ENCODE results near the gene ADGRV1.
A peak's percentile ranks its signal among the peaks of the same experiment; 100 is the strongest.
"Not testable (repeated sequence)": the region's sequence is repeated elsewhere in the genome, so short reads cannot be mapped to it uniquely, and the experiment has no call there.

ADGRV1 gene

GRCh38 chr5:91011029-91011428, 452.4 kb downstream of the ADGRV1 start:
- H3K9ac ChIP-seq (ENCODE audit: low read length), result no peak overlapping the region
- no peak overlapping the region for H3K4me3 ChIP-seq (ENCODE audit: low read length)
- H3K36me3 ChIP-seq (ENCODE audit: control insufficient read depth, insufficient read depth, low read length, severe bottlenecking), result no peaks in the 10 kb centered on the region
- no peaks in the 10 kb centered on the region for H3K27me3 ChIP-seq (replicated peaks; ENCODE audit: control insufficient read depth, insufficient read depth, low read length)
- DNase-seq (ENCODE audit: low read depth), result peak; percentile 8
- peaks cover 20% of the 10 kb centered on the region for H3K9me3 ChIP-seq (ENCODE audit: control insufficient read depth, low read length)
- H3K4me1 ChIP-seq (ENCODE audit: control insufficient read depth, insufficient read depth, low read length), result no peaks in the 10 kb centered on the region

- not testable (repeated sequence) for H3K27me3 ChIP-seq (replicated peaks; ENCODE audit: control insufficient read depth, insufficient read depth, low read length); DNase-seq (ENCODE audit: low read depth)
- peaks cover 20% of the 10 kb centered on the region for H3K9me3 ChIP-seq (ENCODE audit: control insufficient read depth, low read length)
Measured at GRCh38 chr5:91012867-91013266, 454.3 kb downstream of the ADGRV1 start.

GRCh38 chr5:91016322-91016721, 457.7 kb downstream of the ADGRV1 start:
- Histone ChIP-seq H3K9ac (ENCODE audit: low read length) (no peak overlapping the region), H3K4me1 (ENCODE audit: control insufficient read depth, insufficient read depth, low read length) (peaks cover 37% of the 10 kb centered on the region), H3K27me3 (replicated peaks; ENCODE audit: control insufficient read depth, insufficient read depth, low read length) (no peaks in the 10 kb centered on the region), H3K36me3 (ENCODE audit: control insufficient read depth, insufficient read depth, low read length, severe bottlenecking) (no peaks in the 10 kb centered on the region), H3K9me3 (ENCODE audit: control insufficient read depth, low read length) (peaks cover 20% of the 10 kb centered on the region), H3K4me3 (ENCODE audit: low read length) (peak overlapping the region; percentile 60)
- DNase-seq (ENCODE audit: low read depth), result no peak

More at GRCh38 chr5:91012867-91013266, 454.3 kb downstream of the ADGRV1 start:
- not testable (repeated sequence) for H3K4me3 ChIP-seq (ENCODE audit: low read length); H3K9ac ChIP-seq (ENCODE audit: low read length); H3K36me3 ChIP-seq (ENCODE audit: control insufficient read depth, insufficient read depth, low read length, severe bottlenecking)
- H3K4me1 ChIP-seq (ENCODE audit: control insufficient read depth, insufficient read depth, low read length), result peaks cover 15% of the 10 kb centered on the region

- Histone ChIP-seq H3K4me3 (ENCODE audit: low read length) (peak overlapping the region; percentile 60), H3K9ac (ENCODE audit: low read length) (peak overlapping the region; percentile 58), H3K27me3 (replicated peaks; ENCODE audit: control insufficient read depth, insufficient read depth, low read length) (no peaks in the 10 kb centered on the region), H3K9me3 (ENCODE audit: control insufficient read depth, low read length) (peaks cover 20% of the 10 kb centered on the region), H3K4me1 (ENCODE audit: control insufficient read depth, insufficient read depth, low read length) (peaks cover 37% of the 10 kb centered on the region), H3K36me3 (ENCODE audit: control insufficient read depth, insufficient read depth, low read length, severe bottlenecking) (no peaks in the 10 kb centered on the region)
- peak; percentile 88 for DNase-seq (ENCODE audit: low read depth)
Measured at GRCh38 chr5:91016954-91017700, 458.5 kb downstream of the ADGRV1 start.

- Histone ChIP-seq H3K36me3 (ENCODE audit: control insufficient read depth, insufficient read depth, low read length, severe bottlenecking) (no peaks in the 10 kb centered on the region), H3K4me3 (ENCODE audit: low read length) (peak overlapping the region; percentile 60), H3K27me3 (replicated peaks; ENCODE audit: control insufficient read depth, insufficient read depth, low read length) (no peaks in the 10 kb centered on the region), H3K9ac (ENCODE audit: low read length) (peak overlapping the region; percentile 58), H3K4me1 (ENCODE audit: control insufficient read depth, insufficient read depth, low read length) (peaks cover 46% of the 10 kb centered on the region), H3K9me3 (ENCODE audit: control insufficient read depth, low read length) (peaks cover 17% of the 10 kb centered on the region)
- peak; percentile 47 for DNase-seq (ENCODE audit: low read depth)
Measured at GRCh38 chr5:91018200-91018599, 459.6 kb downstream of the ADGRV1 start.

- peaks cover 17% of the 10 kb centered on the region for H3K9me3 ChIP-seq (ENCODE audit: control insufficient read depth, low read length)
- no peaks in the 10 kb centered on the region for H3K36me3 ChIP-seq (ENCODE audit: control insufficient read depth, insufficient read depth, low read length, severe bottlenecking)
- H3K4me1 ChIP-seq (ENCODE audit: control insufficient read depth, insufficient read depth, low read length), result peaks cover 52% of the 10 kb centered on the region
- H3K4me3 ChIP-seq (ENCODE audit: low read length), result no peak overlapping the region
- DNase-seq (ENCODE audit: low read depth), result peak; percentile 34
- H3K9ac ChIP-seq (ENCODE audit: low read length), result no peak overlapping the region
- H3K27me3 ChIP-seq (replicated peaks; ENCODE audit: control insufficient read depth, insufficient read depth, low read length), result no peaks in the 10 kb centered on the region
Measured at GRCh38 chr5:91018712-91019371, 460.2 kb downstream of the ADGRV1 start.

- no peak overlapping the region for H3K9ac ChIP-seq (ENCODE audit: low read length)
- no peak overlapping the region for H3K4me3 ChIP-seq (ENCODE audit: low read length)
- no peaks in the 10 kb centered on the region for H3K27me3 ChIP-seq (replicated peaks; ENCODE audit: control insufficient read depth, insufficient read depth, low read length)
- peak; percentile 69 for DNase-seq (ENCODE audit: low read depth)
- H3K4me1 ChIP-seq (ENCODE audit: control insufficient read depth, insufficient read depth, low read length), result peaks cover 65% of the 10 kb centered on the region
- H3K9me3 ChIP-seq (ENCODE audit: control insufficient read depth, low read length), result peaks cover 4% of the 10 kb centered on the region
- no peaks in the 10 kb centered on the region for H3K36me3 ChIP-seq (ENCODE audit: control insufficient read depth, insufficient read depth, low read length, severe bottlenecking)
Measured at GRCh38 chr5:91020065-91020800, 461.6 kb downstream of the ADGRV1 start.

GRCh38 chr5:91022518-91022917, 463.9 kb downstream of the ADGRV1 start:
- Histone ChIP-seq H3K36me3 (ENCODE audit: control insufficient read depth, insufficient read depth, low read length, severe bottlenecking) (no peaks in the 10 kb centered on the region), H3K9ac (ENCODE audit: low read length) (no peak overlapping the region), H3K4me3 (ENCODE audit: low read length) (no peak overlapping the region), H3K9me3 (ENCODE audit: control insufficient read depth, low read length) (no peaks in the 10 kb centered on the region), H3K27me3 (replicated peaks; ENCODE audit: control insufficient read depth, insufficient read depth, low read length) (no peaks in the 10 kb centered on the region), H3K4me1 (ENCODE audit: control insufficient read depth, insufficient read depth, low read length) (peaks cover 61% of the 10 kb centered on the region)
- no peak for DNase-seq (ENCODE audit: low read depth)

GRCh38 chr5:91024206-91024605, 465.6 kb downstream of the ADGRV1 start:
- no peaks in the 10 kb centered on the region for H3K9me3 ChIP-seq (ENCODE audit: control insufficient read depth, low read length)
- H3K27me3 ChIP-seq (replicated peaks; ENCODE audit: control insufficient read depth, insufficient read depth, low read length), result no peaks in the 10 kb centered on the region
- H3K4me3 ChIP-seq (ENCODE audit: low read length), result no peak overlapping the region
- no peak overlapping the region for H3K9ac ChIP-seq (ENCODE audit: low read length)
- peaks cover 44% of the 10 kb centered on the region for H3K4me1 ChIP-seq (ENCODE audit: control insufficient read depth, insufficient read depth, low read length)
- no peaks in the 10 kb centered on the region for H3K36me3 ChIP-seq (ENCODE audit: control insufficient read depth, insufficient read depth, low read length, severe bottlenecking)
- no peak for DNase-seq (ENCODE audit: low read depth)

- no peak overlapping the region for H3K4me3 ChIP-seq (ENCODE audit: low read length)
- H3K9ac ChIP-seq (ENCODE audit: low read length), result peak overlapping the region; percentile 12
- H3K27me3 ChIP-seq (replicated peaks; ENCODE audit: control insufficient read depth, insufficient read depth, low read length), result no peaks in the 10 kb centered on the region
- peak; percentile 7 for DNase-seq (ENCODE audit: low read depth)
- H3K9me3 ChIP-seq (ENCODE audit: control insufficient read depth, low read length), result no peaks in the 10 kb centered on the region
- no peaks in the 10 kb centered on the region for H3K36me3 ChIP-seq (ENCODE audit: control insufficient read depth, insufficient read depth, low read length, severe bottlenecking)
- peaks cover 42% of the 10 kb centered on the region for H3K4me1 ChIP-seq (ENCODE audit: control insufficient read depth, insufficient read depth, low read length)
Measured at GRCh38 chr5:91024727-91025126, 466.1 kb downstream of the ADGRV1 start.

GRCh38 chr5:91025449-91025848, 466.9 kb downstream of the ADGRV1 start:
- DNase-seq (ENCODE audit: low read depth), result no peak
- peak overlapping the region; percentile 12 for H3K9ac ChIP-seq (ENCODE audit: low read length)
- peaks cover 36% of the 10 kb centered on the region for H3K4me1 ChIP-seq (ENCODE audit: control insufficient read depth, insufficient read depth, low read length)
- no peaks in the 10 kb centered on the region for H3K9me3 ChIP-seq (ENCODE audit: control insufficient read depth, low read length)
- no peaks in the 10 kb centered on the region for H3K27me3 ChIP-seq (replicated peaks; ENCODE audit: control insufficient read depth, insufficient read depth, low read length)
- H3K36me3 ChIP-seq (ENCODE audit: control insufficient read depth, insufficient read depth, low read length, severe bottlenecking), result no peaks in the 10 kb centered on the region
- H3K4me3 ChIP-seq (ENCODE audit: low read length), result no peak overlapping the region

Data from adipocyte (in vitro differentiated cells).